PFSK-1 (cell line): ENCODE data around the gene PPFIBP1.

Experiments used
- FOXP2 ChIP-seq: optimal IDR thresholded peaks from 2 replicates; pipeline ENCODE3; 2011; ENCODE audit warnings: borderline replicate concordance, control low read depth, inconsistent platforms; ENCODE audit not compliant: insufficient read depth; ENCODE audit errors: extremely low read length, extremely low read depth
- POLR2AphosphoS5 ChIP-seq: IDR thresholded peaks from 2 replicates; pipeline ENCODE4 v1.6.1; 2012; ENCODE audit warnings: low read depth, mild to moderate bottlenecking, control low read depth, low read length, moderate library complexity
- SIN3A ChIP-seq: IDR thresholded peaks from 2 replicates; pipeline ENCODE4 v1.6.1; 2012; ENCODE audit warnings: mild to moderate bottlenecking, low read length, moderate library complexity, borderline replicate concordance; ENCODE audit not compliant: insufficient read depth
- TAF1 ChIP-seq: IDR thresholded peaks from 2 replicates; pipeline ENCODE4 v1.6.1; 2012; ENCODE audit warnings: low read length, control low read depth, borderline replicate concordance; ENCODE audit not compliant: insufficient read depth
- TF ChIP-seq, protein P1 (sequence below), 2 experiments: IDR thresholded peaks; 2 replicates each; pipeline versions ENCODE4 v1.6.1 to v1.8.0; 2011 to 2012; ENCODE audit warnings: low read depth in 2 of 2, low read length in 2 of 2, control low read depth in 1 of 2, inconsistent platforms in 1 of 2, mild to moderate bottlenecking in 1 of 2, moderate library complexity in 1 of 2; ENCODE audit not compliant: insufficient read depth in 1 of 2

Gene PPFIBP1

DNA sequence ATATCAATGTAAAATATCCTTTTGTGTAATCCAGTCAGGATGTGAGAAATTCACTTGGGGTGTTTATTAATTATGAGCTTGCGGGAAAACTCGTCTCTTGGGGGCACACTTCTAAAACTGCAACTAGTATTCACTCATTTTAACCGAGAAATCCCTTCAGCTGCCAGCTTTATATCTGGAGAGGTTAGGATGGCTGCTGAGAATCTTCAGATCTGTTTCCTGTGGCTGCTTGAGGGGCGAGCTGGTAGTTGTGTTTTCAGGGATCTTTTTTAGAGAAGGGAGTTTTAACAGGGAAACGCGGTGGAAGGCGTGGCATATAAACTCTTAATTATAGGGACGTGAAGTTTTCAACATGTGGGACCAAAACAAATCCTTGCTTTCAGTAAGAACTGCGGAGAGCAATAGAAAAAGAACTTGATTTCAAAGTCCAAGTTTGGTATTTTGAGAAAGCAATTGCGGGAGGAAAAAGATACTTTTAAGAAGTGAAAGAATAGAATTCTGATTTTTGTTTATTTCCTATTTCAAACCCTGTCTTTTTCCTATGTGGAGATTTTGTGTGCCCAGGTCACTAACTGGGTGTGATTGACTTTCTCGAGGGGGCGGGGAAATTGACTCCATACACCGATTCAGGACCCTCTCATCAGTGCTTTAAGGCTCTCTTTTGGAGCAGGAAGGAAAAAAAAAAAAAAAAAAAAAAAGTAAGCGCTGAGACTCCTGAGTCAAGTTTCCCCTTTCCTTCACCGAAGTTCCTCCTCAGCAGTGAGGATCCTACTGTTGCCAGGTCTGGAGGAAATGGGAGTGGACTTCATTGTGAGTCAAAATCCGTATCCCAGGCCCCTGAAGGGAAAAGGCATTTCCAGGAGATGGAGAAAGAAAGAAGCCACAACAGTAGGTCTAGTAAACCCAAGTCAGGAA is 1.1 kb downstream of the PPFIBP1 start:
- TF ChIP-seq SIN3A (no peak), TAF1 (no peak), FOXP2 (no peak), POLR2AphosphoS5 (no peak)
- TF ChIP-seq, protein P1, sequence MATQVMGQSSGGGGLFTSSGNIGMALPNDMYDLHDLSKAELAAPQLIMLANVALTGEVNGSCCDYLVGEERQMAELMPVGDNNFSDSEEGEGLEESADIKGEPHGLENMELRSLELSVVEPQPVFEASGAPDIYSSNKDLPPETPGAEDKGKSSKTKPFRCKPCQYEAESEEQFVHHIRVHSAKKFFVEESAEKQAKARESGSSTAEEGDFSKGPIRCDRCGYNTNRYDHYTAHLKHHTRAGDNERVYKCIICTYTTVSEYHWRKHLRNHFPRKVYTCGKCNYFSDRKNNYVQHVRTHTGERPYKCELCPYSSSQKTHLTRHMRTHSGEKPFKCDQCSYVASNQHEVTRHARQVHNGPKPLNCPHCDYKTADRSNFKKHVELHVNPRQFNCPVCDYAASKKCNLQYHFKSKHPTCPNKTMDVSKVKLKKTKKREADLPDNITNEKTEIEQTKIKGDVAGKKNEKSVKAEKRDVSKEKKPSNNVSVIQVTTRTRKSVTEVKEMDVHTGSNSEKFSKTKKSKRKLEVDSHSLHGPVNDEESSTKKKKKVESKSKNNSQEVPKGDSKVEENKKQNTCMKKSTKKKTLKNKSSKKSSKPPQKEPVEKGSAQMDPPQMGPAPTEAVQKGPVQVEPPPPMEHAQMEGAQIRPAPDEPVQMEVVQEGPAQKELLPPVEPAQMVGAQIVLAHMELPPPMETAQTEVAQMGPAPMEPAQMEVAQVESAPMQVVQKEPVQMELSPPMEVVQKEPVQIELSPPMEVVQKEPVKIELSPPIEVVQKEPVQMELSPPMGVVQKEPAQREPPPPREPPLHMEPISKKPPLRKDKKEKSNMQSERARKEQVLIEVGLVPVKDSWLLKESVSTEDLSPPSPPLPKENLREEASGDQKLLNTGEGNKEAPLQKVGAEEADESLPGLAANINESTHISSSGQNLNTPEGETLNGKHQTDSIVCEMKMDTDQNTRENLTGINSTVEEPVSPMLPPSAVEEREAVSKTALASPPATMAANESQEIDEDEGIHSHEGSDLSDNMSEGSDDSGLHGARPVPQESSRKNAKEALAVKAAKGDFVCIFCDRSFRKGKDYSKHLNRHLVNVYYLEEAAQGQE (IDR thresholded peaks at IDR 0.05; ENCODE audit: insufficient read depth in 1 of 2, low read depth in 2 of 2, low read length in 2 of 2): no peak

DNA sequence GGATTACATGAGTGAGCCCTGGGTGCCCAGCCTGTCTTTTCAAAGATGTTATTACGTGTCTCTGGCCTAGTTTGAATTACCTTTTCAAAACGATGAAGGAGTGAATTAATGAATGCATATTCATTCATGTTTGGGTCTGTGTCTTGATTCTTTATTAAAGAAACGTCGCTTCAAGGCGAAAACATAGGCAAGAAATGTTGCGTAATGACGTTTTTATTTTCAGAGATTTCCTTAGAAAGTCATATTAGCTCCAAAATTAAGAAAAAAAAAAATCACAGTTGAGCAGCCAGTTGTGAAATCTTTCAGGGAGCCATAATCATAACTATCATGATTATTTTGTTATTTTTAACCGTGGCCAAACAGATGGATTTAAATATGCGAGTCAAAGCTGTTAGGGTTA is 3.5 kb downstream of the PPFIBP1 start:
- no peak for TF ChIP-seq TAF1
- TF ChIP-seq, protein P1 (IDR thresholded peaks at IDR 0.05; ENCODE audit: insufficient read depth in 1 of 2, low read depth in 2 of 2, low read length in 2 of 2): no peak
- no peak for TF ChIP-seq POLR2AphosphoS5
- TF ChIP-seq SIN3A: no peak
- no peak for TF ChIP-seq FOXP2

DNA sequence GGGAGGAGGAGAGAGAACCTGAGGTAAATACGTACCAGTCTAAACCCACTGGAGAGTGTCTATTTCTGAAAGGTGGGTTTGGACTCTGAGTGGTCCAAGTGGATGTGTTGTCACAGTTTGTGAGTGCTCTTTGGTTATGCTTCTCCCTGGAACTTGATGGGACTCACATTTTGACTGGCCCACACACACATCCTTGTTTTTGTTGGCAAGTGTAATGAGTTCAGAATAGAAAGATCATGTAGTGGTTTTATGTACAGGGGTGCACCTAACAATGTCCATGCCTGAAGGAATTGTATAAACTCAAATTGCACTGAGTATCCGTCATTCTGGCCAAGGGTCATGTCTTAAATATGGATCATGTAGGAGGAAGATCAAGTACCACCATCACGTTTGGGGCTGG is 4.8 kb downstream of the PPFIBP1 start:
- no peak for TF ChIP-seq TAF1
- TF ChIP-seq, protein P1 (IDR thresholded peaks at IDR 0.05; ENCODE audit: insufficient read depth in 1 of 2, low read depth in 2 of 2, low read length in 2 of 2): no peak
- no peak for TF ChIP-seq SIN3A
- no peak for TF ChIP-seq POLR2AphosphoS5
- TF ChIP-seq FOXP2: no peak

DNA sequence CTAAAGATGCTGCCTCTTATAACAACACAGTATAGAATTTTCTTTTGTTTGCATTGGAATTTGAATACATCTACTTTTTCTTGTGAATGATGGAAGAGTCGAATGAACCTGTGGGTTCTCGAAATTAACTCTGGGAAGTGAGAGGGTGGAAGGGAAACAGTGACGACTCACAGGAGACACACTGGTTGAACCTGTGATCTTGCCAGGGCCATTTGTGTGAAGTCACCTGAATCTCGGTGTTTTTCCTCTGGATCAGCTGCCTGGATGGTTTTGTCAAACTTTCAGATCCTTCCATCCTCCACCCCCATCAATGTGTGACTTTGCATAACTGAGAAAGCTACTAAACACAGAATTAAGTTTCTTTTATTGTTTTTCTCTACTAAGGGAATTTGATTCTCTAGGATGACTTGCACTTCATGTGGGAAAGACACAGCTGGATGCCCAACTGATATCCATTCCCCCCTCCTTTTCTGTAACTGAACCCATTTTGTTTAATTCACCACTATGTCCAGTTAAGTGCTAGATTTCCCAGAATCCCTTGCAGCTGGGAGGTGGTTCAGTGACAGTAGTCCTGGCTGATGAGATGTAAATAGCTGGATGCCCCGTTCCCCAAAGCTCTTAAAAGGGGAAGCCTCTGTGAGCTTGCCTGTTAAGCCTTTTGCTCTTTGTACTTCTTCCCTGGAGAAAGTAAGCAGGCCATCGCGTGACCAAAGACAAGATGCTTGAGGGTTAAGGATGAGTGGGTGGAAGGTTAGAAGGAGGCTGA is 6.3 kb downstream of the PPFIBP1 start:
- TF ChIP-seq POLR2AphosphoS5 (no peak), TAF1 (no peak), FOXP2 (no peak), SIN3A (no peak)
- TF ChIP-seq, protein P1 (IDR thresholded peaks at IDR 0.05; ENCODE audit: insufficient read depth in 1 of 2, low read depth in 2 of 2, low read length in 2 of 2): no peak
